ENCODE measurements around the gene RTL10. TPM values are rescaled to one million over a fixed set of nuclear protein-coding genes. Genes with fewer than 3 reads are reported as not detected.

RTL10 gene
- total RNA-seq, 2 donors from 2014 or later: 15.7 to 41.9 TPM

DNA sequence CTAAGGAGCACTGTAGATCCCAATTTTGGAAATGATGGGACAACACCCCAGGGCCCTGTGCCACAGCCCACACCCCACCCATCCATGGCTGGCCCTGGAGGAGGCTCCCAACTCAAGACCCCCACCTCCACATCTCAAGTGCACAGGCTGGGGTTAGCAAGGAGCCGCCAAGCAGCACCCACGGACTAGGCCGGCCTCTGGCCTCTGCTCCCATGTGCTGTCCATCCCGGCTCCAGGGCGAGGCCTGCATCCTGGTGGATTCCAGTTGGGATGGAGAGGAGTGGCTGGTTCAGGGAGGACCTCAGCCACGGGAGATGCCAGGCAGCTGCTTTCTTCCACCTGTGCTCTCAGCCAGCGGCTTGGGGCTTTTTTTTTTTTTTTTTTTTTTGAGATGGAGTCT lies 43.5 kb upstream of the RTL10 start:
- intact Hi-C loops (cut with DNase I): no loop called here
- Histone ChIP-seq H3K27ac (no peak overlapping the region), H3K9me3 (no peaks in the 10 kb centered on the region), H3K27me3 (replicated peaks; ENCODE audit: insufficient read depth) (no peaks in the 10 kb centered on the region), H3K36me3 (no peaks in the 10 kb centered on the region), H3K4me3 (no peak overlapping the region), H3K4me1 (replicated peaks) (peaks cover 5% of the 10 kb centered on the region)
- no peak for TF ChIP-seq POLR2AphosphoS5 (IDR thresholded peaks at IDR 0.05)
- TF ChIP-seq, protein P1, sequence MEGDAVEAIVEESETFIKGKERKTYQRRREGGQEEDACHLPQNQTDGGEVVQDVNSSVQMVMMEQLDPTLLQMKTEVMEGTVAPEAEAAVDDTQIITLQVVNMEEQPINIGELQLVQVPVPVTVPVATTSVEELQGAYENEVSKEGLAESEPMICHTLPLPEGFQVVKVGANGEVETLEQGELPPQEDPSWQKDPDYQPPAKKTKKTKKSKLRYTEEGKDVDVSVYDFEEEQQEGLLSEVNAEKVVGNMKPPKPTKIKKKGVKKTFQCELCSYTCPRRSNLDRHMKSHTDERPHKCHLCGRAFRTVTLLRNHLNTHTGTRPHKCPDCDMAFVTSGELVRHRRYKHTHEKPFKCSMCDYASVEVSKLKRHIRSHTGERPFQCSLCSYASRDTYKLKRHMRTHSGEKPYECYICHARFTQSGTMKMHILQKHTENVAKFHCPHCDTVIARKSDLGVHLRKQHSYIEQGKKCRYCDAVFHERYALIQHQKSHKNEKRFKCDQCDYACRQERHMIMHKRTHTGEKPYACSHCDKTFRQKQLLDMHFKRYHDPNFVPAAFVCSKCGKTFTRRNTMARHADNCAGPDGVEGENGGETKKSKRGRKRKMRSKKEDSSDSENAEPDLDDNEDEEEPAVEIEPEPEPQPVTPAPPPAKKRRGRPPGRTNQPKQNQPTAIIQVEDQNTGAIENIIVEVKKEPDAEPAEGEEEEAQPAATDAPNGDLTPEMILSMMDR (IDR thresholded peaks at IDR 0.05): no peak
- no peak for TF ChIP-seq POLR2A (IDR thresholded peaks at IDR 0.05)
- no peak for DNase-seq (ENCODE audit: low spot score)
- 82% methylated on average over 7 of the region's 7 CpGs for WGBS

DNA sequence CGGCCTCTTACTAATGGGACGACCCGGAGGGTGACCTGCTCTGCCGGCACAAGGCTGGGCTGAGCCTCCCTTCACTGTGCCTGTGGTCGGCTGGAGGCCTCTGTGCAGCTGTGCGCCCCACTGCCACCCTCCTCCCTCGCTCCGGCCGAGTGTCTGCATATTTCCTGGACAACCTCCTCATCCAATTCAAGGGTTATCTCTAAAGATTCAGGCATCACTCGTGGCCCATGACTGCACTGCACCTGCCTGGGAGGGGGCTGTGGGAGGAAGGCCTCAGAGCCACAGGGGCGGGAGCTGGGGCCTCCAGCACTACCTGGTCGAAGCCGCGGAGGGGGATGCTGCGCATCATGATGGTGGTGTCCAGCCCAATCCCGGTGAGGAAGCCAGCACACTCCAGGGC lies 43.1 kb upstream of the RTL10 start:
- no peak for TF ChIP-seq POLR2AphosphoS5 (IDR thresholded peaks at IDR 0.05)
- TF ChIP-seq POLR2A (IDR thresholded peaks at IDR 0.05): no peak
- TF ChIP-seq, protein P1 (IDR thresholded peaks at IDR 0.05): no peak
- Histone ChIP-seq H3K27ac (no peak overlapping the region), H3K27me3 (replicated peaks; ENCODE audit: insufficient read depth) (no peaks in the 10 kb centered on the region), H3K4me3 (no peak overlapping the region), H3K4me1 (replicated peaks) (peaks cover 8% of the 10 kb centered on the region), H3K36me3 (no peaks in the 10 kb centered on the region), H3K9me3 (no peaks in the 10 kb centered on the region)
- DNase-seq (ENCODE audit: low spot score): no peak
- 92% methylated on average over 16 of the region's 16 CpGs for WGBS
- intact Hi-C loops (cut with DNase I): no loop called here

DNA sequence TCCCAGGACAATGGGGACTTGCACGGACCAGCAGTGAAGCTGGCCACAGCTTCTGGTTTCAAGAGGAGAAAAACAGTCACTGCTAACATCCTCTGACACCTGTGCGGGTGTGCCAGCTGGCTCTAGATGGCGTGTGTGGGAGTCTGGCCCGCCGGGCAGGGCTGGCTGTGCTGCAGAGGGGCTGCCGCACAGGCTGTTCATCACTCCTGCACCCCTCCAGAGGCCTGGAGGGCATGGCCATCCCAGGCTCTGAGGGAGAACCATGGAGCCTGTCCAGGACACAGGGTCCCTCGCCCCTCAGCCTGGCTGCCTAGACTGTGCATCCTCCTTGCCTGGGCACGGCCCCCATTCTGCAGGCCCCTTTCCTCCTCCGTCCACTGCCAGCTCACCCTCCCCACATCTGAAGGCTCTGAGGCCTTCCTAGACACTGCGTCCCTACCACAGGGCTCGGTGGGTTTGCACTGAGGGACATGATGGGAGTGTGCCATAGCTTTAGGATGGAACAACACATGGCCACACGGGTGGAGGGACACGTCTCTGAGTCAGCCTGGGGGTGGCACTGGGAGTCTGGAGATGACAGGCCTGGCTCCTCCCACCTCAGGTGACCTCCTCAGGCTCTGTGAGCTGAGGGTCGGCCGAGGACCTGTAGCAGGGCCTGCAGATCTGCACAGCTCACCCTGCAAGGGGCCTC lies 42.1 kb upstream of the RTL10 start:
- intact Hi-C loops (cut with DNase I): no loop called here
- Histone ChIP-seq H3K27me3 (replicated peaks; ENCODE audit: insufficient read depth) (no peaks in the 10 kb centered on the region), H3K27ac (no peak overlapping the region), H3K4me1 (replicated peaks) (peaks cover 14% of the 10 kb centered on the region), H3K4me3 (no peak overlapping the region), H3K9me3 (no peaks in the 10 kb centered on the region), H3K36me3 (no peaks in the 10 kb centered on the region)
- 60% methylated on average over 15 of the region's 15 CpGs for WGBS
- no peak for TF ChIP-seq POLR2A (IDR thresholded peaks at IDR 0.05)
- TF ChIP-seq, protein P1 (IDR thresholded peaks at IDR 0.05): no peak
- DNase-seq (ENCODE audit: low spot score): no peak

DNA sequence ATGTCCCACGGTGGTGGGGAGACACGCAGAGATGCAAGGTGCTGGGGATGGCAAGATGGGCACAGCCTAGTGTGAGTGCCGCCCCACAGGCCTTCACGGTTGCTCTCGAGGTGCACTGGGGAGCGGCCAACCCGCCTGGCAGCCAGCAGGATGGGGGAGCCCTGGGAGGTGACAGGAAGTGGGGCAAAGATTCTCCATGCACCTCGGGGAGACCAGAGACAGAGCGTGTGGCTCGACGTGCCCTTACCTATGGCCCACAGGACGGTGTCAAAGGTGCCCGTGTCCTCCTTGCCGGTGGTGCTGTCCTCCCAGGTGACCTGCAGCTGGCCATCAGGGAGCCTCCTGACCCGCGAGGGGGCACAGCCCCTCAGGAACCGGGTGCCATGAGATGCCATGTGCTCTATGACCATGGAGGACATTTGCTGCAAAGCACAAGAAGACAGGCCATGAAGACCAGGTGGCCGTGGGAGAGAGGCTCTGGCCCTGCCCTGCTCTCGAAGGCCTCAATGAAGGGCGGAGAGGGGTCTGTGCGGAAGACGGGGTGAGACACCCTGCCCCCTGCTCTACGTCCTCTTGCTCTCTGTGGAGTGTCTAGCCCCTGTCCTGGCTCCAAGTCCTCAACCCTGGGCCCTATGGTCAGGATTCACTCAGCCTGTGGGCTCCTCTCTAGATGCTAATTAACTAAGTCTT lies 40.6 kb upstream of the RTL10 start:
- TF ChIP-seq POLR2AphosphoS5 (IDR thresholded peaks at IDR 0.05) (no peak), POLR2A (IDR thresholded peaks at IDR 0.05) (no peak)
- TF ChIP-seq, protein P1 (IDR thresholded peaks at IDR 0.05): no peak
- H3K27ac ChIP-seq: no peak overlapping the region
- H3K4me1 ChIP-seq (replicated peaks): peaks cover 21% of the 10 kb centered on the region
- DNase-seq (ENCODE audit: low spot score): no peak
- H3K27me3 ChIP-seq (replicated peaks; ENCODE audit: insufficient read depth): no peaks in the 10 kb centered on the region
- no peak overlapping the region for H3K4me3 ChIP-seq
- H3K36me3 ChIP-seq: no peaks in the 10 kb centered on the region
- WGBS: 96% methylated on average over 23 of the region's 23 CpGs
- no peaks in the 10 kb centered on the region for H3K9me3 ChIP-seq
- intact Hi-C loops (cut with DNase I): no loop called here

DNA sequence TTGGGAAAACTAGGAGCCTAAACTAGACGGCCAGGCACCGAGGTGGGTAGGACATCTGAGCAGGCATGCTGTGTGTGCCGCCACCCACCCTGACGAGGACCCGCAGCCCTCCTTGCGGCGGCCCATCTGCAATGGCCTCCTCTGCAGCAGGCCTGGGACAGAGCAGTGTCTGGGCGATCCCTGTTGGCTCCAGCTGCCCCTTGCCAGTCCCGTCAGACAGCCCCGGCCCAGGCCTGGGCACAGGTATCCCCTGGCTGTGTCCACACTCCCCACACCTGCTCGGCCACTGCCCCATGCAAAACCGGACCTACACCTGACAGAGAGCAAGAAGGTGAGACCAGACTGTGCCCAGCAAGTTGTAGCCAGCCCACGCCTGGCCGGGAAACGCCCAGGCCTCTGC lies 38.7 kb upstream of the RTL10 start:
- Histone ChIP-seq H3K4me3 (no peak overlapping the region), H3K9me3 (no peaks in the 10 kb centered on the region), H3K27ac (peak overlapping the region; percentile 39 to 47), H3K4me1 (replicated peaks) (peaks cover 21% of the 10 kb centered on the region), H3K36me3 (no peaks in the 10 kb centered on the region), H3K27me3 (replicated peaks; ENCODE audit: insufficient read depth) (no peaks in the 10 kb centered on the region)
- no peak for TF ChIP-seq POLR2A (IDR thresholded peaks at IDR 0.05)
- no peak for TF ChIP-seq POLR2AphosphoS5 (IDR thresholded peaks at IDR 0.05)
- TF ChIP-seq, protein P1 (IDR thresholded peaks at IDR 0.05): no peak
- WGBS: 90% methylated on average over 15 of the region's 15 CpGs
- DNase-seq (ENCODE audit: low spot score): no peak
- intact Hi-C loops (cut with DNase I): no loop called here
